Measurements from ENCODE around the gene SH3RF1.

The SH3RF1 gene

DNA sequence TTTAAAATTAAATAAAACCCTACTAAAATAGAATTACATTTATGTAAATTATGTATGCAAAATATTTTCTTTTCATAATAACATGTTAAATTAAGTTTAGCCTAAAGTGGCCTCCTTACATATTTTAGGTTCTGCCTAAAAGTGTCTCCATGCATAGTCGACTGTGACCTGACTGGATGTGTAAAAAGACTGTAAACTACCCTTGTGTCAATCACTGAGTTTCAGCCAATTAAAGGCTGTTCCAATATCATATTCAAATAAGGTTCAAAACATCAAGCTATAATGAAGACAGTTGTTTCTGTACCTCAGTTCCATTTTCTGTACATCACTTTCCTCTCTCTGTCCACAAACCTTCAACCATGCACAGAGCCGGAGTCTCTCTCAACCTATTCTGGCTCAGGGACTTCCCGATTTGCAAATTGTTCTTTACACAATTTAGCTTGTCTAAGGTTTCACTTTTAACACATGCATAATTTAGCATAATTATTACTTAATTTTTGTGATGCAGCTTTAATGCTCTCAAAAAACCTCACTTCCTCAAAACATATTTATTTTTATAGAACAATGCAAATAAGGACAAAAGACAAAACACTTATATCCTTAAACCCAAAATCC, 60.1 kb downstream of the SH3RF1 start:
- no peak overlapping the region for H3K4me3 ChIP-seq (ENCODE audit: control insufficient read depth, low read depth, low read length)
- TF ChIP-seq, protein P1, sequence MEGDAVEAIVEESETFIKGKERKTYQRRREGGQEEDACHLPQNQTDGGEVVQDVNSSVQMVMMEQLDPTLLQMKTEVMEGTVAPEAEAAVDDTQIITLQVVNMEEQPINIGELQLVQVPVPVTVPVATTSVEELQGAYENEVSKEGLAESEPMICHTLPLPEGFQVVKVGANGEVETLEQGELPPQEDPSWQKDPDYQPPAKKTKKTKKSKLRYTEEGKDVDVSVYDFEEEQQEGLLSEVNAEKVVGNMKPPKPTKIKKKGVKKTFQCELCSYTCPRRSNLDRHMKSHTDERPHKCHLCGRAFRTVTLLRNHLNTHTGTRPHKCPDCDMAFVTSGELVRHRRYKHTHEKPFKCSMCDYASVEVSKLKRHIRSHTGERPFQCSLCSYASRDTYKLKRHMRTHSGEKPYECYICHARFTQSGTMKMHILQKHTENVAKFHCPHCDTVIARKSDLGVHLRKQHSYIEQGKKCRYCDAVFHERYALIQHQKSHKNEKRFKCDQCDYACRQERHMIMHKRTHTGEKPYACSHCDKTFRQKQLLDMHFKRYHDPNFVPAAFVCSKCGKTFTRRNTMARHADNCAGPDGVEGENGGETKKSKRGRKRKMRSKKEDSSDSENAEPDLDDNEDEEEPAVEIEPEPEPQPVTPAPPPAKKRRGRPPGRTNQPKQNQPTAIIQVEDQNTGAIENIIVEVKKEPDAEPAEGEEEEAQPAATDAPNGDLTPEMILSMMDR (IDR thresholded peaks at IDR 0.05; ENCODE audit: control insufficient read depth, insufficient read depth, low read depth, low read length, missing control alignments): no peak
- DNase-seq (ENCODE audit: low read depth): no peak

DNA sequence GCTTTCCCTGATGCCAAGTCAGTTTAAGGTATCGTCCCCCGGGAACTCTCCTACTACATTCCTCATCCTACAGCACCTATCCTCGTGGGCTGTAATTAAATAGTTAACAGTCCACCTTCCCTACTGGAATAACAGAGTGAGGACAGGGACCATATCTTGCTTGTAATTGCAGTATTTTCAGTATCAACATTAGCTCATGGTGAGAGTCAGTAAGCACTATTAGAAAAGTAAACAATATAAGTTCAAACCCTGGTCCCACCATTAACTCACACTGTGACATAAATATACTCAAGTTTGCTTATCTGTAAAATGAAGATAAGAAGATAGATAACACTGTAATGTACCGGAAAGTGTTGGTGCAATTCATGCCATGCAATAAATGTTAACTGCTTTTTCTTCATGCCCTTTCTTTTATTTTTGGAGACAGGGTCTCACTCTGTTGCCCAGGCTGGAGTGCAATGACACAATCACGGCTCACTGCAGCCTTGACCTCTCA, 61.3 kb downstream of the SH3RF1 start:
- DNase-seq (ENCODE audit: low read depth): no peak
- TF ChIP-seq, protein P1 (IDR thresholded peaks at IDR 0.05; ENCODE audit: control insufficient read depth, insufficient read depth, low read depth, low read length, missing control alignments): no peak
- no peak overlapping the region for H3K4me3 ChIP-seq (ENCODE audit: control insufficient read depth, low read depth, low read length)

GRCh38 chr4:169208516-169208915, 62.2 kb downstream of the SH3RF1 start:
- TF ChIP-seq, protein P1 (IDR thresholded peaks at IDR 0.05; ENCODE audit: control insufficient read depth, insufficient read depth, low read depth, low read length, missing control alignments): no peak
- no peak overlapping the region for H3K4me3 ChIP-seq (ENCODE audit: control insufficient read depth, low read depth, low read length)
- no peak for DNase-seq (ENCODE audit: low read depth)

DNA sequence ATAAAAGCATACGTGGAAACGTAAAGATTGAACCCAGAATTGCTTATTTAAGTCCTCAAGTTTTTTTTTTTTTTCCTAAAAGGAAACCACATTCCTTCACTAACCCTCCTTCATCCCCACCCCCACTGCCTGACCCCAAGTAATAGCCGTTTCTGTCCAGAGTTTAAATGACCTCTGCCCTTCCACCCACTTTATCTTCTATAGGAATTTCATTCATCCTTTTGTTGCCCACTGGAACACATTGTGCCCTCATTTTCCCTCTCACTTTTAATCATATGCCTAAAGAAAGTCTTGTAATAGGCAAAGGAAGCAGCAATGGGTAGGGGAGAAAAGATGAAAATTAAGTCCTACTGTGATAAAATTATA, 62.7 kb downstream of the SH3RF1 start:
- DNase-seq (ENCODE audit: low read depth): no peak
- TF ChIP-seq, protein P1 (IDR thresholded peaks at IDR 0.05; ENCODE audit: control insufficient read depth, insufficient read depth, low read depth, low read length, missing control alignments): no peak
- H3K4me3 ChIP-seq (ENCODE audit: control insufficient read depth, low read depth, low read length): no peak overlapping the region

DNA sequence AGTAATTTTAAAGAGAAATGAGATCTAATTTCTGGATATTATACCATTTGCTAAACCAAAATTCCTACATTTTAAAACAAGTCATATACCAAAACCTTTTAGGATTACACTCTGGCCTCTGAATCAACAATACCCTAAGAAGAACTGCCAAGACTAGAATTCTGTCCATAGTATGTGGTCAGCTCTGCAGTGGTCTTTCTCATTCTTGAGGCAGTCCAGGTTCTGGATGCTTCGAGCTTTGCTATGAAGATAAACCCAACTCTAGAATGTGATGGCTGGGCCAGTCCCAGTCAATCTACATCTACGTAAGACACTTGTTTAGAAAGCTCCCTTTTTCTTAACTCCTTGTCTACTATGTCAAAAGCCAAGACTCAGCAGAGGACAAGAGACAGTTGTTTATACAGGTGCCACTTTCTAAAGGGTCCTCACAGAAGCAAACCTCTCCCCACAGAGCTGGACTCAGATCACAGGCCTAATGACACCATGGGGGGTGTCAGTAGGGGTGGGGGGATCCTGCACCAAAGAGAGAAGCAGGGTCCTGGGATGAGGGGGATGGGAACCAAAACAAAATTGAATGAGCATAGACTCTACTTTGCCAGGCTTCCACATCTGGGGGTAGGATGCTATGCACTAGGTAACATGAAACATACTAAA, 63.2 kb downstream of the SH3RF1 start:
- H3K4me3 ChIP-seq (ENCODE audit: control insufficient read depth, low read depth, low read length): no peak overlapping the region
- TF ChIP-seq, protein P1 (IDR thresholded peaks at IDR 0.05; ENCODE audit: control insufficient read depth, insufficient read depth, low read depth, low read length, missing control alignments): no peak
- DNase-seq (ENCODE audit: low read depth): no peak

- TF ChIP-seq, protein P1 (IDR thresholded peaks at IDR 0.05; ENCODE audit: control insufficient read depth, insufficient read depth, low read depth, low read length, missing control alignments): no peak
- no peak overlapping the region for H3K4me3 ChIP-seq (ENCODE audit: control insufficient read depth, low read depth, low read length)
- DNase-seq (ENCODE audit: low read depth): no peak
Observed at GRCh38 chr4:169205744-169206080, 65.0 kb downstream of the SH3RF1 start.

Data from AG09309 (cell line).